Measurements from ENCODE around the gene PMM2. TPM values are rescaled to one million over a fixed set of nuclear protein-coding genes. Genes with fewer than 3 reads are reported as not detected.
"Not testable (repeated sequence)": the region's sequence is repeated elsewhere in the genome, so short reads cannot be mapped to it uniquely, and the experiment has no call there.

The PMM2 gene
- 13.5 and 16.5 TPM in 2 replicates for total RNA-seq

DNA sequence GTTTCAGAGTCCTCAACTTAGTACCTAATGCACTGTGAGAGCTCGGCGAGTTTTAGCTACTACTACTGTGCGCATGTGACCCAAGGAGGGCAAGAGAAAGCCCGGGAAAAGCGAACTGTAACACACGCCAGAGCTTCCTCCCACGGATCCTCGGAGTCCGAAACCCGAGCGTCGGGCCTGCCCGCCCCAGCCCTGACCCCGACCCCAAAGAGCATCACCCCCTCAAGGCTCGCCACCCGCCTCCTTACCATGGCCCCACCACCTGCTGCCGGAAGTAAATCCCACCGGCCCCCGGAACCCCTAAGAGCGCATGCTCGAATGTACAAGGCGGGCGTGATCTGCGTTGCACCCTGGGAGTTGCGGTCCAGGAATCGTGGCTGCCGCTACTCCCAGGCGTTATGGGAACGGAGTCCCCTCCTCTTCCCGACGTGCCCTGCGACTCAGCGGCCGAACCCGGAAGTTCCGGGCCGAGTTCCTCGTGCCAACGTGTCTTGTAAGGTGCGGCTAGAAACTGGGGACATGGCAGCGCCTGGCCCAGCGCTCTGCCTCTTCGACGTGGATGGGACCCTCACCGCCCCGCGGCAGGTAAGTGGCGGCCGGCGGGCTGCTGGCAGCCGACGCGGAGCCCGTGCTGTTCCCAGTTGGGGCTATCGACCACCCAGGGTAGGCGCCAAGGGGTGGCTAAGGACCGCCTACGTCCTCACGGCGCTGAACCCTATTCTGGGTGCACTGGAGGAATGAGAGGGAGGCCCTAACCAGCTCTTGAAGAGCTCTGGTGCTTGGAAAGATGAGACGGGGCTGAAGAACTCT lies at the start of gene PMM2, which contains the start of gene TMEM186:
TSS of gene PMM2 (plus strand) at position 476 of the 810 bp plus-strand sequence. CDS start at position 520, 44 bp downstream.
TSS of gene TMEM186 (minus strand) at position 276 of the 810 bp plus-strand sequence. CDS start at position 251, 25 bp downstream.
- peak; percentile 97 to 98 for DNase-seq (ENCODE audit: low read depth in 2 of 2)

GRCh38 chr16:8748944-8749343 lies 48.7 kb upstream of the PMM2 start:
- DNase-seq (ENCODE audit: low read depth in 2 of 2): not testable (repeated sequence)

DNA sequence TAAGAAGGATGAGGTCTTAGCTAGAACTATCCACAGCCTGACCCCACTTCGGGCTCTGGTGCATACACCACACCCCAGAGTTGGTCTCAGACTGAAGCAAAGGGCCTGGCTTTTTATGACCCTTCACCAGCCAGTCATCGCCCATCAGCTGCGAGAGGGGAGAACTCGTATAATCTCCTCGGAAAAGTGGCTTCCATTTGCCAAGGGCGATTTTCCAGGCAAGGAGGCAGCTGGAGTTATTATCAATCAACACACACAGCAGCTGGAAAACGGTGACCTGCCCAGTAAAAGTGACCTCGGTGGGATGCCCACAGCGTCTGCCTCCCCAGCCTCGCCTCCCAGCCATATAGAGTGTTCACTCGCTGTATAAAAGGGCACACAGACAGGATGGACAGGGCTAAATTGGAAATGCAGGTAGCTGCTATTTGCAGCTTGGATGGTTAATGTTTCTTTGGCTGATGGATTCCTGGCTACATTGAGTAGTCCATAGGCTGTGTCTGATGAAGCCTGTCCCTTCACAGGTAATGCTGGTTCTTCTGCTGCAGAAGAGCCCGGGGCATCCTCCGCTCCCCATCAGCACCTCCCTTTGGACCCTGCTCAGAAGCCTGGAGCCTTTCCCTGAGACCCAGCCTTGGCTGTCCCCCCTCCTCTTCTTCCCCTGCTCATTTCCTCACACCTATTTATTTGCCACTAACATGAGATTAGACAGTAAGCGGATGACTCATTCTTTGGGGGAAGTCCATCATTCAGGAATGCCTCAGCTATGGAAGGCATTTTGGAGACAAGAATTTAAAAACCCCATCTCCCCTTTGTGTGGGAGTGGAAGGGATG lies 45.9 kb upstream of the PMM2 start:
- DNase-seq (ENCODE audit: low read depth in 2 of 2): peak; percentile 42 to 56

- no peak for DNase-seq (ENCODE audit: low read depth in 2 of 2)
Observed at GRCh38 chr16:8752706-8753105, 44.9 kb upstream of the PMM2 start.

DNA sequence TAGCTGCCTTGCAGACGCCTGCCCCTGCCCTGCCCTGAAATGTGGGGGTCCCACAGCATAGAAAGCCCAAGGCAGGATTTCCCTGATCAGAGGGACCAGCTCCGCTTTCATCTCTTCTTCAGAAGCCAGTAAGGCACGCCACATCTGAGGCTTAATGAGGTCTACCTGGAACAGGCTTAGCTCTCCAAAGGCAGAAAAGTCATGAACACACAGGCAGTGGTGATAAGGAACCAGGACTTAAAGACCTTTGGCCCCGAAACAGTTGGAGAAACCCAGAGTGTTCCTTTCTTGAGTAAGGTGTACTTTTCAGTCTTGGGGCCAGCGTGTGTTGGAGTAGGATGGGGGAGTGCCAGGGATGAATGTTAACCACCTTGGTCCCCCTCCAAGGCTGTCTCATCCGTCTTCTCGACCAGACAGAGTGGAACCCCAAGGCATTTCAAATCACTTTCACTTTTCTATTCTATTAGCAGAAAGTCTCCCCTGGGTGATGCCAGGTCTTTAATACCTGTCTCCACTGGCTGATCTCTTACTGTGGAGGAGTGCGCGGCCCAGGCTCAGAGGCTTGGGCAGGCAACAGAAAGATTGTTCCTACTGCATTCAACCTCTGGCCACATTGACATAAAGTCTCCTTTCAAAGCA lies 44.1 kb upstream of the PMM2 start:
- no peak for DNase-seq (ENCODE audit: low read depth in 2 of 2)

DNA sequence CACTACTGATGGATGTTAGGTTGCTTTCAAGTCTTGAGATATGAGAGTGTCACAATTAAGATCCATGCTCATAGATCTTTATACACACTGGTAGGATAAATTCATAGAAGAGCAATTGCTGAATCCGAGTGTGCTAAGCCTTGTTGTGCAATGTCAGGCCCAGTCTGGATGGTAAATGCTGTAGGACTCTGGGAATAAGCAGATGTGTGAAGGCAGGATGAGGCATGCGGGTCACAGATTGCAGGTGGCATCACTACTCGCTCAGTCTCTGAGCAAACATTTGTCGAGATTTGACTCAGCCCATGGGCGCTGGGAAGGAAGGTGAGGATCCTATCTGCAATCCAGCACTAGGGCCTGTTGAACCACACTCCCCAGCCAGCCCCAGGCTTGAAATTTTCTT lies 40.9 kb upstream of the PMM2 start:
- DNase-seq (ENCODE audit: low read depth in 2 of 2): no peak

GRCh38 chr16:8758022-8758421 lies 39.6 kb upstream of the PMM2 start:
- no peak for DNase-seq (ENCODE audit: low read depth in 2 of 2)

DNA sequence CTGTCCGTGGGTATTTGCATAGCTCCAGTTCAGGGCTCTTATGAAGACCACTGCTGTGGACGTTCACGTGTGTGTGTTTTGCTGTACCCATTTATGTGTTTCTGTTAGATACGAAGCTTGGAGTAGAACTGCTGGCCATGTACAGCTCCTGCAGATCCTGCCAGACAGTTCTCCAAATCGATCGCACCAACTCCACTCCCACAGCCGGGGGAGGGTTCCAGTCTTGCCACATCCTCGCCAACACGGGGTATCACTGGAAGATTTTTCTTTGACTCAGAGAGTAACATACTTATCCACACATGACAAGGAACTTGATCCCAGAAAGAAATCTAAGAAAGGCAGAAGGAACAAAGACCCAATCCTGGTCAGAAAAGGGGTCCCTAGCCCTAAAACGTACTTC lies 37.6 kb upstream of the PMM2 start:
- DNase-seq (ENCODE audit: low read depth in 2 of 2): no peak

- DNase-seq (ENCODE audit: low read depth in 2 of 2): no peak
Observed at GRCh38 chr16:8761078-8761477, 36.6 kb upstream of the PMM2 start.

DNA sequence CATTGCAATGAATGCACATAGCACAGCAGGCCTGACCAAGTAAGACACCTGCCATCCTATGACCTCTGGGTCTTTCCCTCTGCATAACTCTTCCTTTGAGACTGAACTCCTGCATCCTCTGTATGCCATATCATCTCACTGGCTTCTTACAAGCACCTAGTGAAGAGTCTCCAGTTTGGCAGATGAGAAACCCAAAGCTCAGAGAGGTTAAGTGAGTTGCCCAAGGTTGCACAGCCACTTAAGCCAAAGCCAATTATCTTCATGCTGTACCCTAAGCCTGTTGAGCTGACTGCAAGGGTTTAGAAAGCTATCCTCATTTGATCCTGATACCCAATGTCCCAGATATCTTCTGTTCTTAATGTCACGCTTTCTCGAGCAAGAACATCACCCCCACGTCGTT lies 35.4 kb upstream of the PMM2 start:
- no peak for DNase-seq (ENCODE audit: low read depth in 2 of 2)

GRCh38 chr16:8763083-8763482 lies 34.6 kb upstream of the PMM2 start:
- no peak for DNase-seq (ENCODE audit: low read depth in 2 of 2)

DNA sequence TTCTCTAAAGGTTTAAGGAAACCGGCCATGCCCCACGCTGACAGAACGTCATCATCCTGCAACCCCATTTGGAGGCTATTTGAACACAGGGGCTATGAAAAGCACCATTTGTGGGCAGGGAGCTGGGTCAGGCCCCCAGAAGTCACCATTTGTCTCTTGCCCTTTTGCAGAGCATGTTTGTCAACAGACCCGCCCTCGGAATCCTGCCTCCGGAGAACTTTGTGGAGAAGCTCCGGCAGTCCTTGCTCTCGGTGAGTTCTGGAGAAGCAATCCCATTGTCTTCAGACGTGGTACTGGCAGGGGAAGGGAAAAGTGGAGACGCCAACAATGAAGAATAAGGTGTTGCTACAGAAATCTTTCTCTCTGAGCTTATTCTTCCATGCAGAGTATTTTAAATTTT lies 33.7 kb upstream of the PMM2 start:
- no peak for DNase-seq (ENCODE audit: low read depth in 2 of 2)

DNA sequence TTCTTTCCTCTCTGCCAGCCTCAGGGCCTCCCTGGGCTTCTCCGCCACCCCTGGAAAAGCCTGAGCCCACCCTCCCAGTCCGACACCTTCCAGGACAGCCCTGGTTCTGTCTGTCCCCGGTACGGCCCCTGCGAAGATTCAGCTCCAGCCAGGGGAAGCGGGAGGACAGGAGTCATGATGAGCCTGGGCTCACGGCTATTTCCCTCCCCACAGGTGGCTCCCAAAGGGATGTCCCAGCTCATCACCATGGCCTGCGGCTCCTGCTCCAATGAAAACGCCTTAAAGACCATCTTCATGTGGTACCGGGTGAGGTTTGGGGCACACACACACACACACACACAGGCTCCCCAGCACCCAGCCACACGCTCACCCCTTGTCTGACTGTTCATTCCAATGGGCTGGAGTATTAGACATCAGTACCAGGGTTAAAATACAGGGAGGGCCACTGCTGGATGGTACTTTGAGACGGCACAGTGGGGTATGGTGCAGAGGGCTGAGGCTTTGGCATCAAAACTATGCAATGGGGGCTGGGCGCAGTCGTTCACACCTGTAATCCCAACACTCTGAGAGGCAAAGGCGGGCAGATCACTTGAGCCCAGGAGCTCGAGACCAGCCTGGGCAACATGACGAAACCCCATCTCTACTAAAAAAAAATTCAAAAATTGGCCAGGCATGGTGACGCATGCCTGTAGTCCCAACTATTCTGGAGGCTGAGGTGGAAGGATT lies 33.0 kb upstream of the PMM2 start:
- no peak for DNase-seq (ENCODE audit: low read depth in 2 of 2)

GRCh38 chr16:8767176-8767575 lies 30.5 kb upstream of the PMM2 start:
- no peak for DNase-seq (ENCODE audit: low read depth in 2 of 2)

DNA sequence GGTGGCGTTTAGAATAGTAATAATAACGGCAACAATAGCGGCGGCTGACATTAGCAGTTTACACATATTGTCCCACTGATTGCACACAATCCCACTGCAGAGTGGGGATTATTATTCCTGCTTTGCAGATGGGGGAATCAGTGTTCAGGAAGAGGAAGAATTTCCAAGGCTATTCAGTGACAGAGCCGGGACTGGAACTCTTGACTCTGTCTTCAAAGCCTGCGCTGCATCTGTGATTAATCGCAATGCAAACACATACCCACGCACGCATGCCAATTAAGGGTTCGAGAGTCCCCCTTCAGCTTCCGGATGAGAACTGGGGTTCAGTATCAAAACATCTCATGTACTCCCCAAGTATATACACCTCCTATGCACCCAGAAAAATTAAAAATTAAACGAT lies 29.4 kb upstream of the PMM2 start:
- no peak for DNase-seq (ENCODE audit: low read depth in 2 of 2)

GRCh38 chr16:8768692-8769091 lies 28.9 kb upstream of the PMM2 start:
- no peak for DNase-seq (ENCODE audit: low read depth in 2 of 2)

DNA sequence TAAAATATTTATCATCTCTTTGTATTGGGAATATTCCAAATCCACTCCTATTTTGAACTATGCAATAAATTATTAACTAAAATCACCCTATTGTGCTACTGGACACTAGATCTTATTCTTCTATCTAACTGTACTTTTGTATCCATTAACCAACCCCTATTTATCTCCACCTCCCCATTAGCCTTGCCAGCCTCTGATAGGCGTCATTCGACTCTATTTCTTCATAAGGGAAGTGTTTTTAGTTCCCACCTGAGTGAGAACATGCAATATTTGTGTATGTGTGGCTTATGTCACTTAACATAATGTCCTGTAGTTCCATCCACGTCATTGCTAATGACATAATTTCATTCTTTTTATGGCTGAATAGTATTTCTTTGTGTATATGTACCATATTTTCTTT lies 24.1 kb upstream of the PMM2 start:
- DNase-seq (ENCODE audit: low read depth in 2 of 2): no peak

- no peak for DNase-seq (ENCODE audit: low read depth in 2 of 2)
Observed at GRCh38 chr16:8774208-8774607, 23.4 kb upstream of the PMM2 start.

DNA sequence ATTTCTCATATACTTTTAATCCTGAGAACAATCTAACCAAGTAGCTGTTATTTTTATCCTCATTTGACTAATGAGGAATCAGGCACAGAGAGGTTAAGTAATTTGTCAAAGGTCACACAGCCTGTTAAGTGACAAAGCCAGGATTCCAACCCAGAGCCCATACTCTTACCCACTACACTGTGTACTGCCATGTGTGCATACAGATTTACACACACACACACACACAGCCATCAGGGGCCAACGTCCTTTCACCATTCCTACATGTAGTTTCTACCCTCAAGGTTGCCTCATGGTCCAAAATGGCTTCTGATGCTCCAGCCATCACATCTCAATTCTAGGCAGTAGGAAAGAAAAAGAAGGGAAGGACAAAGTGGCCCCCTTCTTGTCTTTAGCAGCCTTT lies 22.3 kb upstream of the PMM2 start:
- no peak for DNase-seq (ENCODE audit: low read depth in 2 of 2)

- DNase-seq (ENCODE audit: low read depth in 2 of 2): no peak
Observed at GRCh38 chr16:8776129-8776584, 21.5 kb upstream of the PMM2 start.

DNA sequence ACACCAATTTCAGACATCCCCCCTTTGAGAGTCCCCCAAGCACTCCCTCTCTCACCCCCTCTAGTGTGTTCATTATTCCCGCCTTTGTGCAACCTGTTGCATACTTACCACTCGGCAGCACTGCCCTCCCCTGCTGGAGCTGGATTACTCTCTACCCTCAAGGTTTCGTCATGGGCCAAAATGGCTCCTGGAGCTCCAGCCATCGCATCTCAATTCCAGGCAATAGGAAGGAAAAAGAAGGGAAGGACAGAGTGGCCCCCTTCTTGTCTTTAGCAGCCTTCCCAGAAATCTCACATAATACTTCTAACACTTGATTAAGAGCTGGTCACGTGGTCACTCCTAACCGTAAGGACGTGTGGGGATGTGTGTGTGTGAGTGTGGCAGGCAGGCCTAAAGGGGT lies 20.4 kb upstream of the PMM2 start:
- no peak for DNase-seq (ENCODE audit: low read depth in 2 of 2)
